Posterior cingulate gyrus (tissue), 11 donors: Measurements from ENCODE around the gene KIFC1.

ENCODE experiments used
- DNase-seq, 10 donors: peaks; one replicate each; pipeline versions ENCODE4 v3.0.0 to v3.0.0-alpha.2; 2020 to 2021; ENCODE audit warnings: mixed read lengths in 3 of 10
- intact Hi-C: fragments of 100-400 bp; cut with DNase I; formaldehyde crosslinking; loops from one replicate; pipeline ENCODE4 v1.15.1; 2023

Gene KIFC1

GRCh38 chr6:33456156-33456555 lies 64.5 kb downstream of the KIFC1 start:
- DNase-seq, result peak in 1 of 10 donors; percentile 68
- intact Hi-C loops, result loop anchor here (10.0 kb wide), 1 partner anchor 119 kb away; no protein-coding TSS in a partner anchor

- intact Hi-C loops, result loop anchor here (10.0 kb wide), 1 partner anchor 116 kb away; no protein-coding TSS in a partner anchor
These were observed 67.1 kb downstream of the KIFC1 start for GRCh38 chr6:33458676-33459075.

GRCh38 chr6:33459226-33459625 lies 67.6 kb downstream of the KIFC1 start:
- intact Hi-C loops, result loop anchor here (10.0 kb wide), 1 partner anchor 116 kb away; no protein-coding TSS in a partner anchor
- no peak for DNase-seq

More at GRCh38 chr6:33458676-33459075, 67.1 kb downstream of the KIFC1 start:
- no peak for DNase-seq
